ENCODE data around the gene GPC1.

The GPC1 gene

GRCh38 chr2:240502430-240503121 lies 67.1 kb downstream of the GPC1 start:
- no peak for DNase-seq

GRCh38 chr2:240503375-240503774 lies 67.9 kb downstream of the GPC1 start:
- no peak for DNase-seq

GRCh38 chr2:240503848-240504247 lies 68.4 kb downstream of the GPC1 start:
- DNase-seq, result no peak

- DNase-seq, result no peak
Measured at GRCh38 chr2:240505910-240506309, 70.4 kb downstream of the GPC1 start.

- DNase-seq, result no peak
Measured at GRCh38 chr2:240506406-240507059, 71.1 kb downstream of the GPC1 start.

- no peak for DNase-seq
Measured at GRCh38 chr2:240507060-240507777, 71.8 kb downstream of the GPC1 start.

GRCh38 chr2:240507778-240508251 lies 72.4 kb downstream of the GPC1 start:
- no peak for DNase-seq

GRCh38 chr2:240508832-240509545 lies 73.5 kb downstream of the GPC1 start:
- DNase-seq, result no peak

GRCh38 chr2:240509667-240510512 lies 74.4 kb downstream of the GPC1 start:
- no peak for DNase-seq

- no peak for DNase-seq
Measured at GRCh38 chr2:240510513-240511210, 75.2 kb downstream of the GPC1 start.

- DNase-seq, result no peak
Measured at GRCh38 chr2:240511351-240512108, 76.1 kb downstream of the GPC1 start.

- no peak for DNase-seq
Measured at GRCh38 chr2:240512109-240512485, 76.6 kb downstream of the GPC1 start.

GRCh38 chr2:240512666-240513535 lies 77.4 kb downstream of the GPC1 start:
- DNase-seq, result no peak

- peak; percentile 72 for DNase-seq
Measured at GRCh38 chr2:240513549-240514287, 78.3 kb downstream of the GPC1 start.

GRCh38 chr2:240514631-240515030 lies 79.2 kb downstream of the GPC1 start:
- DNase-seq, result no peak

GRCh38 chr2:240517342-240517741 lies 81.9 kb downstream of the GPC1 start:
- DNase-seq, result no peak
